Activated naive CD4-positive, alpha-beta T cell treated with anti-CD3 and anti-CD28 coated beads for 36 hours (primary cell): ENCODE data around the gene MAP1LC3B. TPM values are rescaled to one million over a fixed set of nuclear protein-coding genes. Genes with fewer than 3 reads are reported as not detected.

Experiments used
- CTCF ChIA-PET: fragments of 350-600 bp; sonication (Branson Sonifier 250); formaldehyde crosslinking; loops from one replicate; lab custom pipeline; 2021; ENCODE audit warnings: antibody characterized with exemption; lab: Charles Lee
- DNase-seq: peaks from one replicate; pipeline ENCODE4 v3.0.0-alpha.2; 2020
- H3K27ac Mint-ChIP-seq: one replicate; pipeline ENCODE4 v1.8.0; 2021; ENCODE audit warnings: mild to moderate bottlenecking, mixed read lengths
- H3K27me3 Mint-ChIP-seq: one replicate; pipeline ENCODE4 v1.8.0; 2021; ENCODE audit warnings: low read depth, mixed read lengths
- H3K36me3 Mint-ChIP-seq: one replicate; pipeline ENCODE4 v1.8.0; 2021; ENCODE audit warnings: low read depth, mixed read lengths
- H3K4me1 Mint-ChIP-seq: one replicate; pipeline ENCODE4 v1.8.0; 2021; ENCODE audit warnings: low read depth, mixed read lengths
- H3K4me3 Mint-ChIP-seq: one replicate; pipeline ENCODE4 v1.8.0; 2021; ENCODE audit warnings: mild to moderate bottlenecking, moderate library complexity, mixed read lengths
- H3K9me3 Mint-ChIP-seq: one replicate; pipeline ENCODE4 v1.8.0; 2021; ENCODE audit warnings: mixed read lengths
- intact Hi-C: fragments of 100-400 bp; cut with micrococcal nuclease; formaldehyde crosslinking; loops from one replicate; pipeline ENCODE4 v1.15.1; 2023
- total RNA-seq, 2 experiments: library from RNA; stranded (reverse); gene quantifications; one replicate each; pipeline ENCODE4 v1.2.3, GENCODE V29; 2021

The MAP1LC3B gene
- total RNA-seq, 2 experiments from 2014 or later, result 61.8 to 62.5 TPM

- Mint-ChIP-seq H3K27me3 (no peaks in the 10 kb centered on the region), H3K9me3 (no peaks in the 10 kb centered on the region), H3K36me3 (peaks cover 8% of the 10 kb centered on the region), H3K4me3 (no peak overlapping the region), H3K4me1 (peaks cover 31% of the 10 kb centered on the region), H3K27ac (no peak overlapping the region)
- DNase-seq, result no peak
- CTCF ChIA-PET, result interaction anchor here (1.0 kb wide), 1 partner anchor 203 kb away, joined by 4 read pairs; no protein-coding TSS in a partner anchor
- intact Hi-C loops, result no loop called here
Measured at GRCh38 chr16:87432330-87432915, 40.3 kb downstream of the MAP1LC3B start.

- Mint-ChIP-seq H3K27me3 (no peaks in the 10 kb centered on the region), H3K27ac (no peak overlapping the region), H3K4me1 (peaks cover 33% of the 10 kb centered on the region), H3K9me3 (no peaks in the 10 kb centered on the region), H3K36me3 (peaks cover 7% of the 10 kb centered on the region), H3K4me3 (no peak overlapping the region)
- CTCF ChIA-PET, result interaction anchor here (0.7 kb wide), 1 partner anchor 13 kb away, joined by 3 read pairs; no protein-coding TSS in a partner anchor
- DNase-seq, result no peak
- intact Hi-C loops, result no loop called here
Measured at GRCh38 chr16:87434146-87434667, 42.1 kb downstream of the MAP1LC3B start.

GRCh38 chr16:87435372-87436224, 43.5 kb downstream of the MAP1LC3B start:
- peak; percentile 29 for DNase-seq
- Mint-ChIP-seq H3K4me1 (peaks cover 32% of the 10 kb centered on the region), H3K27ac (peak overlapping the region; percentile 86), H3K4me3 (peak overlapping the region; percentile 54), H3K36me3 (peaks cover 2% of the 10 kb centered on the region), H3K9me3 (no peaks in the 10 kb centered on the region), H3K27me3 (no peaks in the 10 kb centered on the region)
- CTCF ChIA-PET, result interaction anchor here (0.7 to 2.2 kb wide), 6 partner anchors 15 to 201 kb away, joined by 3 to 9 read pairs (median 3); no protein-coding TSS in a partner anchor
- intact Hi-C loops, result loop anchor here (1.0 to 2.0 kb wide), 5 partner anchors 29 to 61 kb away; no protein-coding TSS in a partner anchor

GRCh38 chr16:87436225-87437172, 44.4 kb downstream of the MAP1LC3B start:
- Mint-ChIP-seq H3K27ac (peak overlapping the region; percentile 86), H3K9me3 (no peaks in the 10 kb centered on the region), H3K4me3 (peak overlapping the region; percentile 54), H3K36me3 (peaks cover 2% of the 10 kb centered on the region), H3K4me1 (peaks cover 31% of the 10 kb centered on the region), H3K27me3 (no peaks in the 10 kb centered on the region)
- CTCF ChIA-PET, result interaction anchor here (0.6 to 2.2 kb wide), 6 partner anchors 16 to 341 kb away, joined by 3 to 9 read pairs (median 3); no protein-coding TSS in a partner anchor
- DNase-seq, result peak; percentile 79
- intact Hi-C loops, result loop anchor here (1.0 to 2.0 kb wide), 5 partner anchors 28 to 60 kb away; no protein-coding TSS in a partner anchor

- intact Hi-C loops, result loop anchor here (2.0 kb wide), 2 partner anchors 49 to 53 kb away; no protein-coding TSS in a partner anchor
- H3K4me3 Mint-ChIP-seq, result no peak overlapping the region
- no peaks in the 10 kb centered on the region for H3K9me3 Mint-ChIP-seq
Measured at GRCh38 chr16:87437327-87437726, 45.2 kb downstream of the MAP1LC3B start.

GRCh38 chr16:87437911-87438610, 45.9 kb downstream of the MAP1LC3B start:
- peak; percentile 11 for DNase-seq
- no peaks in the 10 kb centered on the region for H3K27me3 Mint-ChIP-seq
- intact Hi-C loops, result loop anchor here (2.0 kb wide), 2 partner anchors 49 to 53 kb away; no protein-coding TSS in a partner anchor
- no peak overlapping the region for H3K4me3 Mint-ChIP-seq
- peaks cover 40% of the 10 kb centered on the region for H3K4me1 Mint-ChIP-seq
- CTCF ChIA-PET, result interaction anchor here (1.1 kb wide), 1 partner anchor 43 kb away, joined by 3 read pairs; no protein-coding TSS in a partner anchor
- no peak overlapping the region for H3K27ac Mint-ChIP-seq
- peaks cover 7% of the 10 kb centered on the region for H3K36me3 Mint-ChIP-seq
- H3K9me3 Mint-ChIP-seq, result no peaks in the 10 kb centered on the region

More at GRCh38 chr16:87437327-87437726, 45.2 kb downstream of the MAP1LC3B start:
- no peak overlapping the region for H3K27ac Mint-ChIP-seq
- H3K27me3 Mint-ChIP-seq, result no peaks in the 10 kb centered on the region
- CTCF ChIA-PET, result interaction anchor here (1.1 to 2.2 kb wide), 2 partner anchors 42 to 43 kb away, joined by 3 to 9 read pairs; no protein-coding TSS in a partner anchor
- peaks cover 34% of the 10 kb centered on the region for H3K4me1 Mint-ChIP-seq
- peaks cover 4% of the 10 kb centered on the region for H3K36me3 Mint-ChIP-seq
- DNase-seq, result no peak

- Mint-ChIP-seq H3K4me3 (no peak overlapping the region), H3K9me3 (no peaks in the 10 kb centered on the region), H3K36me3 (peaks cover 6% of the 10 kb centered on the region), H3K27me3 (no peaks in the 10 kb centered on the region), H3K4me1 (peaks cover 40% of the 10 kb centered on the region), H3K27ac (no peak overlapping the region)
- intact Hi-C loops, result no loop called here
- CTCF ChIA-PET, result interaction anchor here (1.1 kb wide), 1 partner anchor 43 kb away, joined by 3 read pairs; no protein-coding TSS in a partner anchor
- DNase-seq, result no peak
Measured at GRCh38 chr16:87438611-87438985, 46.5 kb downstream of the MAP1LC3B start.

GRCh38 chr16:87439926-87440325, 47.8 kb downstream of the MAP1LC3B start:
- Mint-ChIP-seq H3K27me3 (no peaks in the 10 kb centered on the region), H3K9me3 (no peaks in the 10 kb centered on the region), H3K4me3 (no peak overlapping the region), H3K27ac (no peak overlapping the region), H3K4me1 (peaks cover 39% of the 10 kb centered on the region), H3K36me3 (peaks cover 10% of the 10 kb centered on the region)
- CTCF ChIA-PET, result no interaction called here
- intact Hi-C loops, result no loop called here
- DNase-seq, result no peak

GRCh38 chr16:87441886-87442580, 49.9 kb downstream of the MAP1LC3B start:
- no peaks in the 10 kb centered on the region for H3K27me3 Mint-ChIP-seq
- H3K27ac Mint-ChIP-seq, result peak overlapping the region; percentile 46
- no peak overlapping the region for H3K4me3 Mint-ChIP-seq
- H3K36me3 Mint-ChIP-seq, result peaks cover 18% of the 10 kb centered on the region
- no peak for DNase-seq
- intact Hi-C loops, result no loop called here
- CTCF ChIA-PET, result no interaction called here
- no peaks in the 10 kb centered on the region for H3K9me3 Mint-ChIP-seq
- peaks cover 19% of the 10 kb centered on the region for H3K4me1 Mint-ChIP-seq

GRCh38 chr16:87442581-87442966, 50.4 kb downstream of the MAP1LC3B start:
- Mint-ChIP-seq H3K9me3 (no peaks in the 10 kb centered on the region), H3K27me3 (no peaks in the 10 kb centered on the region), H3K36me3 (peaks cover 19% of the 10 kb centered on the region), H3K4me1 (peaks cover 15% of the 10 kb centered on the region), H3K4me3 (no peak overlapping the region), H3K27ac (no peak overlapping the region)
- no peak for DNase-seq
- CTCF ChIA-PET, result interaction anchor here (1.3 kb wide), 1 partner anchor 26 kb away, joined by 4 read pairs; no protein-coding TSS in a partner anchor
- intact Hi-C loops, result no loop called here
